GOT3 (cell line): ENCODE measurements around the gene MRPL49.
"Not testable (repeated sequence)": the region's sequence is repeated elsewhere in the genome, so short reads cannot be mapped to it uniquely, and the experiment has no call there.

Experiments
- DNase-seq: peaks from one replicate; lab custom pipeline; 2025; ENCODE audit warnings: mixed read lengths; lab: John Stamatoyannopoulos, UW

Gene MRPL49

GRCh38 chr11:65165410-65166317, 43.5 kb downstream of the MRPL49 start:
- no peak for DNase-seq

- no peak for DNase-seq
These were observed 44.8 kb downstream of the MRPL49 start for GRCh38 chr11:65166893-65167292.

- DNase-seq, result no peak
These were observed 45.5 kb downstream of the MRPL49 start for GRCh38 chr11:65167656-65168055.

GRCh38 chr11:65169164-65169641, 47.1 kb downstream of the MRPL49 start:
- DNase-seq, result no peak

- DNase-seq, result no peak
These were observed 48.0 kb downstream of the MRPL49 start, which contains the start of gene SPDYC for GRCh38 chr11:65170058-65170534. Gene SPDYC (plus strand): TSS chr11:65170233. CDS start chr11:65171358, 1,125 bp downstream.

GRCh38 chr11:65172600-65172999, 50.5 kb downstream of the MRPL49 start:
- no peak for DNase-seq

GRCh38 chr11:65174571-65175010, 52.5 kb downstream of the MRPL49 start:
- not testable (repeated sequence) for DNase-seq
